GM19455 (cell line): Measurements from ENCODE around the gene HIF1A.
A peak's percentile ranks its signal among the peaks of the same experiment; 100 is the strongest.
"Not testable (repeated sequence)": the region's sequence is repeated elsewhere in the genome, so short reads cannot be mapped to it uniquely, and the experiment has no call there.

Experiments used
- ATAC-seq: cut with Tn5 transposase; IDR thresholded peaks from one replicate; pipeline ENCODE4 v1.9.1; 2021; ENCODE audit not compliant: unreplicated experiment

Gene HIF1A

DNA sequence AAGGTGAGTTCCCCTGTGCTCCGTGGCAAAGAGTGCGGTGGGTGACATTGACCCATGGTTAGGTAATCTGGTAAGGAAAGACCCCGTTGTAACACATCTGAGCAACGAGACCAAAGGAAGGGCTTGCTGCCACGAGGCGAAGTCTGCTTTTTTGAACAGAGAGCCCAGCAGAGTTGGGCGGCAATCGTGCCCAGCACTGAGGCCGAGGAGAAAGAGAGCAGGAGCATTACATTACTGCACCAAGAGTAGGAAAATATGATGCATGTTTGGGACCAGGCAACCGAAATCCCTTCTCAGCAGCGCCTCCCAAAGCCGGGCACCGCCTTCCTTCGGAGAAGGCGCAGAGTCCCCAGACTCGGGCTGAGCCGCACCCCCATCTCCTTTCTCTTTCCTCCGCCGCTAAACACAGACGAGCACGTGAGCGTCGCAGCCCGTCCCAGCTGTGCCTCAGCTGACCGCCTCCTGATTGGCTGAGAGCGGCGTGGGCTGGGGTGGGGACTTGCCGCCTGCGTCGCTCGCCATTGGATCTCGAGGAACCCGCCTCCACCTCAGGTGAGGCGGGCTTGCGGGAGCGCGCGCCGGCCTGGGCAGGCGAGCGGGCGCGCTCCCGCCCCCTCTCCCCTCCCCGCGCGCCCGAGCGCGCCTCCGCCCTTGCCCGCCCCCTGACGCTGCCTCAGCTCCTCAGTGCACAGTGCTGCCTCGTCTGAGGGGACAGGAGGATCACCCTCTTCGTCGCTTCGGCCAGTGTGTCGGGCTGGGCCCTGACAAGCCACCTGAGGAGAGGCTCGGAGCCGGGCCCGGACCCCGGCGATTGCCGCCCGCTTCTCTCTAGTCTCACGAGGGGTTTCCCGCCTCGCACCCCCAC, at the start of gene HIF1A:
Gene HIF1A (plus strand): TSS at position 684 of the 865 bp plus-strand sequence. CDS start 292 bp downstream, outside the sequence.
- ATAC-seq = peak; percentile 94

DNA sequence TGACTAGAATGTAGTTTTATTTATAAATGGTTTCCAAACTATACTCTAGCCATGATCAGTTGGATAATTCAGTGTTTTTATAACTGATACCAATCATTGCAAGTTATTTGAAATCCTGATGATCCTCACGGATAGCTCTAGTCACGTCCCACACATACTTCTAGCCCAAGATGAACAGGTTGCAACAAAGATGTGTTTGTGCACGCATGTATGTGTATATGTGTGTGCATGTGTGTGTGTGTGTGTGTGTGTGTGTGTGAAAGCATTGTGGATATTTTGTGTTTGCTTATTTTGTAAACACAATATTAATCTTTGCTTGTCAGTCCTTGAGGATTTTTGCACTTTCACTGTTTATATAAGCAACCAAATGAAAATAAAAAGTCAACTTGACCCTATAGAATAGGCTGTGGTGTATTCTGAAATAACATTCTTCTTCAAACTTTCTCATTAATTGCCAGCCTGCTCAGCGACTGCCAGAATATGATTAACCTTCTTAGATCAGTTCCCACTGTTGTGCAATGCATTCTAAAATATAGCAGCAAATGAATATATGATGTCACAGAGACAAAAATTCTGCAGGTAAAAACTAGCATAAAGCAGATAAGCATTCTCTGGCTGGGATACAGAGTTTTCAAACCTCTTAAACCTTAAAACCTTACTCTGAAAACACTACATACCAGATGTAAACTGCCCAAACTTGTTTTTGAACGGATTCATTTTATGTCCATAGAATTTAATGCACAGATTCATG, 48.8 kb upstream of the HIF1A start:
- no peak for ATAC-seq

DNA sequence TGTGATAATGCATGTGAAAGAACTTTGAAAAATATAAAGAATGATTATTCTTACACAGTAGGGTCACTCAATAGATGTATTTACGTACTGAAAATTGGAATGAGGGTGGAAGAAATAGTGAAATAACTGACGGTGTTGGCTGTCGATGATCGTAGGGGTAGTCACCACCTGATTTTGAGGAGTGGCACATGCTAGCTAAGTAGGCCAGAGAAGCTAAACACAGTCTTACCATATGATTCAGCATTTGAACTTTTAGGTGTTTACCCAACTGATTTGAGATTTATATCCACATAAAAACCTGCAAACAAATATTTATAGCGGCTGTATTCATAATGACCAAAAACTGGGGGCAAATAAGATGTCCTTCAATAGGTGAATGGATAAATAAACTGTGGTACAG, 47.6 kb upstream of the HIF1A start:
- no peak for ATAC-seq

DNA sequence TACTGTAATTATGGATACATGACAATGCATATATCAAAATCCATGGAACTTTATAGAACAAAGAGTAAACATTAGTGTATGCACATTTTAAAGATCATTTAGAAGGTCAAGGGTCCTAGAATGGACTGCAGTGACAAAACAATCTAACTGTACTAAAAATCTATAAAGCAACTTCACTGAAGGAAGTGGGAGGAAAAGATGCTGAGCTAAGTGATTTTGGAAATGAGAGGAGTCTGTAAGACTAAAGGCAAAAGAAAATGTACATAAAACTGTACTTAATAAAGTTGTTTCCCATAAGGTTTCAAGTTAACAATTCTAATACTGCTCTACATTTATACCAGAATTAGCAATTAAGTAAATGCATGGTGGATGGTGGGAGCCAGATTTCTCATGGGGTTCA, 46.9 kb upstream of the HIF1A start:
- ATAC-seq = no peak

DNA sequence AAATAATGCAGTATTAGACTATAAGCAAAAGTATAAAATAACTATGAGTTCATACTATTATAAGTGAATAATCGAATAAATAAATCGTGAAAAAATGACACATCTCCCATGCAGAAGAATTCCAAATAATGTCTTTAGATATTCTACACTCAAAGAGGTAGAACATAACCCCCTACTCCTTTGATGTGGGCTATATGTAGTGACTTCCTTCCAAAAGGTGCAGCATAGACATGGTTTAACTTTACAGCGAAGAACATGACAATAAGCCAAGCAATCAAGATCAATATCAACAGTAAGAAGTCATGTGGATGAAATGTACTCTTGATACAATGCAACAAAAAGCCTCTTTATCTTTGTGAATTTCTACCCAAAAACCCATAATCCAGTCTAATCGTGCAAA, 46.0 kb upstream of the HIF1A start:
- ATAC-seq = no peak

DNA sequence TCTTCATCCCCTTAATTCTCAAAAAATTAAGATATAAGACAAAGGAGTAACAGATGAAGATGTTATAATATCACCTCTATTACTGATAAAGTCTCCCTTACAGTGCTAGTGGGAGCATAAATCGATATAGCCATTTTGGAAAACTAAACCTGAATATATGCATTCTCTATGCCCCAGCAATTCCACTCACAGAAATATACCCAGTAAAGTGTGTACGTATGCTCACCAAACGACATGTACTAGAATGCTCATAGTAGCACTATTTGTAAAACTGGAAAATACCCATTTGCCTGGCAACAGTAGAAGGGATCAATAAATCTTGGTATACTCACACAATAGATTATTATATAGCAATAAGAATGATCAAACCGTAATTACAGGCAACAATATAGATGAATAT, 44.0 kb upstream of the HIF1A start:
- no peak for ATAC-seq

DNA sequence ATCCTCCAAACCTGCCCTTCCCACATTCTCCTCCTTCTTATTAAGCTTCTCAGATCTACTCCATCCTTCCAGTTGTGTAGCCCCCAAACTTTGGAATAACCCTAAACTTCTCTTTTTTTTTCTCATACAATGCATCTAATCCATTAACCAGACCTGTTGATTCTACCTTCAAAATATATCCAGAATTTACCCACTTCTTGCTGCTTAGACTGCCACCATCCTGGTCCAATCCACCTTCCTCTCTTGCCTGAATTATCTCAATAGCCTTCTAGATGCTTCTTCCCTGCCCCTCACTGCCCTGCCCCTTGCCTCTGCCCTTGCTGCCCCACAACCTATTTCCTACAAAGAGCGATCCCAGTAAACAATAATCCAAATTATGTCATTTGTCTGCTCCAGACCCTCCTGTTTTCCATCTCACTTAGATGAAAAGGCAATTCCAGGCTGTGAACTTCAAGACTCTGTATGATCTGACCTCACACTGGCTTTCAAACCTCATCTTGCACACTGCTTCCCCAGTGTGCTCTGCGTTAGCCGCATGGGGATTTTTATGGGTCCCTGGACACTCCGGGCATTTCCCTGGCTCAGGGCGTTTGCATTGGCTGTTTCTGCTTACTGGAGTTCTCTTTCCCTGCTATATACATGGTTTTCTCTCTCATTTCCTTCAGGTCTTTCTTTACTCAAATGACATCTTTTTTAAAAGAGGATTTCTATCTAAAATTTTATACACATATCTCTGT, 42.6 kb upstream of the HIF1A start:
- ATAC-seq = no peak

DNA sequence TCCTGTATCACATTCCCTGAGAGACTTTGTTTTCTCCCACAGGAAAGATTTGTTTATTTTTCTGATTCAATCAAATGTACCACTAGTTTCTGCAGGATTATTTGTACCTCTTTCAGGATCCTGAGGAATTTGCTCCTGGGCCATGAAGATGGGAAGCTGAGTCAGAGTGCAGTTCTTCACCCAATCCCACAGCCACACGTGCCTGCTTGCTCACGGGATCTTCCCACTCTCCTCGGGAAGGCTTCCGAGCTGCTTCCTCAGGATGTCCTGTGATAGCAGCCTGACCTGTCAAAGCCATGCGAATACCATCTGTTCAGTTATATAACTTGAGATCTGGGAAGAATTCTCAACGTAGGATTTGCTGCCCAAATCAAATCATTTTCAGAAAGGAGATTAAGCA, 41.8 kb upstream of the HIF1A start:
- ATAC-seq = no peak

DNA sequence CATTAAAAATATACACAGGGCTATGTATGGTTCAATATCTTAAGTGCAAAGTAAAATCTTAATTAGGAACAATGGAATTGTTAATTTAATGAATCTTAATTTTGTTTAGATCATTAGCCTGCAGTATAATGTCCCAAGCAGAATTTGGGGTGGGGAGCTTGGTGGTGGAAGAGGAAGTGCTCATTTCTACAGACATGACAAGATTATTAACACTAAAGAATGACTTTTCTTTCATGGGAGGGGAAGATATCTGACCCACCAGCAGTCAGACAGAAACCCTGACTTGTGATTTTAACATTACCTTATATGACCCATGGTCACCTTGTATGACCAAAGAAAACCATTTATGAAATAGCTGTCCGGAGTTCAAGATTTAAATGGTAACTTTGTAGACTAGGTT, 41.3 kb upstream of the HIF1A start:
- no peak for ATAC-seq

DNA sequence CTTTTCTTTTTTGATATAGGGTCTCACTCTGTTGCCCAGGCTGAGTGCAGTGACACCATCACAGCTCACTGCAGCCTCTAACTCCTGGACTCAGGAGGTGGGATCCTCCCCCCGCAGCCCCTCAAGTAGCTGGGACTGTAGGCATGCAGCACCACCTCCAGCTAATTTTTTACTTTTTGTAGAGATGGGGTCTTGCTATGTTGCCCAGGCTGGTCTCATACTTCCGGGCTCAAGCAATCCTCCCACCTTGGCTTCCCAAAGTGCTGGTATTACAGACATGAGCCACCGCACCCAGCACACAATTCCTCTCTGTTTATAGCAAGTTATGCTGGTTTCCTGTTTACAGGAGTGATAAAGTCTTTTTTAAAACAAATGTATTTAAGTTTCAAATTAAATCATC, 39.5 kb upstream of the HIF1A start:
- no peak for ATAC-seq

DNA sequence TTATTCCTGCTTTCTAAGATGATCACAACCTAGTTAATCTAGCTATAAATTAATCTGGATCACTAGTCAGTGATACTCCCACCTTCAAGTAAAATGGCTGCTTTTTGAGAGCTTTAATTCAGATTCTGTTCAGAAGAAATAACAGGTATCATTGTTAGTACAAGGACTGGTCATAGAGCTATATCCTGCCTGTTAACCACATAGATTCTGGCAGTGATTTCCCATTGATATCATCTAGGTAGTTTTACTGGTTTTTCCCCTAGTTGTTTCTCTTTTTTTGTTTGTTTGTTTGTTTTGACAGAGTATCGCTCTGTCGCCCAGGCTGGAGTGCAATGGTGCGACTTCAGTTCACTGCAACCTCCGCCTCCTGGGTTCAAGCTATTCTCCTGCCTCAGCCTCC, 39.0 kb upstream of the HIF1A start:
- no peak for ATAC-seq

DNA sequence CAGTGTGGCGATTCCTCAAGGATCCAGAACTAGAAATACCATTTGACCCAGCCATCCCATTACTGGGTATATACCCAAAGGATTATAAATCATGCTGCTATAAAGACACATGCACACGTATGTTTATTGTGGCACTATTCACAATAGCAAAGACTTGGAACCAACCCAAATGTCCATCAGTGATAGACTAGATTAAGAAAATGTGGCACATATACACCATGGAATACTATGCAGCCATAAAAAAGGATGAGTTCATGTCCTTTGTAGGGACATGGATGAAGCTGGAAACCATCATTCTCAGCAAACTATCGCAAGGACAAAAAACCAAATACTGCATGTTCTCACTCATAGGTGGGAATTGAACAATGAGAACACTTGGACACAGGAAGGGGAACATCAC, 37.2 kb upstream of the HIF1A start:
- not testable (repeated sequence) for ATAC-seq

DNA sequence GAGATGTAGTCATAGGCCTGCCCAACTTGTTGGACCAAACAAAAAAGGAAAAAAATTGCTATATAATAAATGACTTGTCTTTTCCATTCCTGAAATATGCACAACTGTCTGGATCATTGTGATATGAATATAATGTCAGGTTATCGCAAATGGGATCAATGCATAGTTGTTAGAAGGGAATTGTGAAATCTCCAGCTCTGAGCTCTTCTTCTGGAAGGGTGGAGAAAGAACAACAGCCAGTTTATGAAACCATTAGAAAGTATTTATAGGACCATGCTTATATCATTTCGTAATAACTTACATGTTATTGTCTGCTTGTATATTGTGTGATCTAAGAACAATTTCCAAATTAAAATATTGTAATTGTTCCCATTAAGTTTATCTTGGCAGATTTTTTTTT, 35.7 kb upstream of the HIF1A start:
- ATAC-seq = no peak

DNA sequence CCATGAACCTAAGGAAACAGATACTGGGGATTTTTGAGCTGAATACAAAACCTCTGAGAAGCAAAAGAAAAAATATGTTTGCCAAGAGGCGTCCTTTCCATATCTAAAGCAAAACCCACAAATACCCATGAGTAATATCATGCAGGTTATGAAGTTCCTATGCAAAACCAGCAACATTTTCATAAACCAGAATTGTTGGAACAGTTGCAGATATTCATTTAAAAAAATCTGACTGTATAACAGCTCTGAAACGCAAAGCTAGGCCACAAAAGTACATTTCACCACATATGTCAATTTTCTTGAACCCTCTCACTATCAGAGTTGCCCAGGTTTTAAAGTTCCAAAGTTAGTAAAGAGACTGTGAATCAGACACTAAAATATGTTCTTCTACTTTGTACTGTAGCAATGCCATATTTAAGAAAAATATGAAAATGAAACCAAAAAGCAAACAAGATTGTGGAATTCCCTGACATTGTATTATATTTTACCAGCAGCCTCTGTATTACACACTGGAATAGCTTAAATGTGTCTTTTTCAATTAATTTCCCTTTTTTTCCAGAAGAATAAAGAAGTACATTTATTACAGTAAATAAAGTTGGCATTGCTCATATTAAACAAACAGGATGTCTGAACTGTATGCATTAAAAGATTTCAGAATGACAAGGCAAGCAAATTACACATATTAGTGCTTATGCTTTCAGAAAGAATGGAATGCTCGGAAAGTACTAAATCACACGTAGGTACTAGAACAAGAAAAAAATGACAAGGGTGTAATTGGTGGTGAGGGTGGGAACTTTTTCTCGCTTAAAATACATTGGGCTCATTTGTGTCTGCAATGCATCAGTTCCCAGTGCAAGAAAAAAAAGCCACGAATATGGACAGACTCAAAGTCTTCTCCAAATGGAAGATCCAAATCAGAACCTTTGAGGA, 33.6 kb upstream of the HIF1A start:
- ATAC-seq = peak; percentile 38

DNA sequence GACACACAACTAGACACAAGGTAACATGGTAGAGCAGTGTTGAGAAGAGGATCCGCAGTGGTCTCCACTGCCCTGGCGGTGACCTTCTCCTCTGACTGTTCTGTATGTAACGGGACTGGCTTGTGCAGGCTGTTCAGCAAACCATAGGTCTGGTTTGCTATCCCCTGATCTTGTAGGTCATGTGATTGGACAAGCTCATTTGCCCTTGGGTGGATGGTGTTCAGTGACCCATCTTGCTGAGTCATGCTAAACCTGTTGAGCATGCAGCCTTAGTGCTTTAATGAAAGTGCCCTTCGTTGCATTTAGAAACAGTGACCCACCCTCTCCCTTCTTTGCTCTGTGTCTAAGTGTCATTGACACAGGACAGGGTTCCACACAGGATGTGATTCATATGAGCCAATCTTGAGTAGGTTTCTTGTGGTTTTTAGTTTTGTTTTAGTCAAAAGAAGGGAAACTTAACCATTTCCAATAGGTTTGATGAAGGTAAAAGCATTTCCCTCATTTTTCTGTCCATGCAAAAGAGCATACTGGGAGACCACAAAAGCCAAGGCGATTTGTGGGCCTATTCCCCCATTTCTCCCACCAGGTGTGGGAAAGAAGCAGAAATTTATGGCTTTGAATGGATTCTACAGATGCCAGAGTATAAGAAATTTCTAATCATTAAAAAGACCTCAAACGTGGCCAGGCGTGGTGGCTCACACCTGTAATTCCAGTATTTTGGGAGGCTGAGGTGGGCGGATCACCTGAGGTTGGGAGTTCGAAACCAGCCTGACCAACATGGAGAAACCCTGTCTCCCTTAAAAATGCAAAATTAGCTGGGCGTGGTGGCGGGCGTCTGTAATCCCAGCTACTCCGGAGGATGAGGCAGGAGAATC, 32.6 kb upstream of the HIF1A start:
- ATAC-seq = peak; percentile 79

DNA sequence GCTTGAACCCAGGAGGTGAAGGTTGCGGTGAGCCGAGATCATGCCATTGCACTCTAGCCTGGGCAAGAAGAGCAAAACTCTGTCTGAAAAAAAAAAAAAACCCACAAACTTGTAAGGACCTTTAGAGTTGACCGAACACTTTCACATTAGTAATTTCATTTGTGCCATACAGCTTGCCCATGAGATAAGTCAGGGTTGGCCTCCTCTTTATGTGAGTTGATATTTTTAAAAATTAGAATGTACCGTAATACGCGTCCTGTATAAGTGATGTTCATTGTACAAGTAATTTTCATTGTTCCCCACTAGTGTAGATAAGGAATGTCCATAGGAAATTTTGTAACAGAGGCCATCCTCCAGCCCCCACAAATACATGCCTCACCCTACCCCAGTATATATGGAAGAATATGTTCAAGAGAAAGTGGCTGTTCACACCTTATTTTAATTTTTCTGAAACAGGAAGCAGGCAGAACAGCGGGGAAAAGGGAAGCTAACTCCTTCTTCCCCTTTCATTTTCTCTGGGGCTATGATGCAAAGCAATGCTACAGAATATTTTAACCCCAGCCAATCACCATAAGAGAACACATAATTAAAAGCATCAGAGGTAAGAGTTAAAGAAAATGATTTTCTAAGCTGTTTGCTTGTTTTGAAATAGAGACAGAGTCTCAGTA, 31.9 kb upstream of the HIF1A start:
- ATAC-seq = no peak

DNA sequence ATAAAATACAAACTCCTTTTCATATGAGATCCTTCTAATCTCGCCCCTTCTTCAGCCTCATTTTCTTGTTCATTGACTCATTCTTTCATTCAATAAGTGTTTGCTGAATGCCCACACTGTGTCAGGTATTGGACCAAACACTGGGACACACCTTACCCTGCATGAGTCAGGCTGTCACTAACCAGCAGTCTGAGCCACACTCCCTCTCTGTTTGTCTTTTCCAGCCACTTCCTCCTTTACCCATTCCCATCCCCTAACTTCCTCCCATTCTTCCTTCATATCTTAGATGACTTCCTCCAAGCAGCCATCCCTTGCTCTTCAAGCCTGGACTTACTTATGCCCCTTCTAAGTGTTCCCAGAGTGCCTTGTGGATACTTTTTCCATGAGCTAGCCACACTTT, 27.0 kb upstream of the HIF1A start:
- ATAC-seq = no peak

DNA sequence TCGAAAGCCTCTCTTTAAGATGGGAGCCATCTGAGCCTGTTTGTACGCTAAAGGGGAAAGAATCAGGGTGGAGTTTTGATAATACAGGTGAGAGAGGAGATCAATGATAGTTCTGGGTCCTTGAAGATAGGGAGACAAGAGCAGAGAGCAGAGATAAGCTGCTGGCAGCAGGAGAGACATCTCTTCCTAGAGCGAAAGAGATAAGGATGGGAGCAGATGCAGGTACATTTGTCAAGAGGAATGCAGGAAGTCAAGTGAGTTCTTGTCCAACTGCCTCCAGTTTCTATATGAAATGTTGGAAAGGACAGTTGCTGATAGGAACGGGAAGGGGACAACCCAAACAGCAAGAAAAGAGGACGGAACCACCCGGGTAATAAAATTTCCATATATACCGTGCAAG, 24.7 kb upstream of the HIF1A start:
- no peak for ATAC-seq

DNA sequence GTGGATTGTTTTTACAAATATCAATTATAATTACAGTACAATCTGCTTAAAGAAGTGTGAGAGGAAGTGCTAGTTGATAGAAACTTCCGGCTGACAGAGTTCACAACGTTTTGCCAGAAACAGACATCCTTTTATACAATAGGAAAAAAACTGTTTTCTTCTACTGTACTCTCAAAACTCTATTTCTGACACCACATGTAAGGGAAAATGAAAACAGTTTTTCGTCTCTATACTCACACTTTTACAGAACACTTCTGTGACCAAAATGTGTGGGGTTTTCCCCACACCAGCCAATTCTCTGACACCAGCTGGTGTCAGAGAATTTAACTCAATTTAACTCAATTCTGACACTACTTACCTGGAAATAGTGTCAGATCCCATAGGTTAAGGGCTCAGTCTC, 24.2 kb upstream of the HIF1A start:
- peak; percentile 92 for ATAC-seq
